NCI-H82 (cell line): ENCODE data around the gene CDH13.
A peak's percentile ranks its signal among the peaks of the same experiment; 100 is the strongest.

Experiments
- DNase-seq: peaks from one replicate; lab custom pipeline; 2025; lab: John Stamatoyannopoulos, UW

CDH13 gene

GRCh38 chr16:82953517-82953916, 326.7 kb downstream of the CDH13 start:
- DNase-seq = no peak

- no peak for DNase-seq
Observed at GRCh38 chr16:82954224-82954929, 327.6 kb downstream of the CDH13 start.

- DNase-seq = no peak
Observed at GRCh38 chr16:82955741-82956348, 329.1 kb downstream of the CDH13 start.

DNA sequence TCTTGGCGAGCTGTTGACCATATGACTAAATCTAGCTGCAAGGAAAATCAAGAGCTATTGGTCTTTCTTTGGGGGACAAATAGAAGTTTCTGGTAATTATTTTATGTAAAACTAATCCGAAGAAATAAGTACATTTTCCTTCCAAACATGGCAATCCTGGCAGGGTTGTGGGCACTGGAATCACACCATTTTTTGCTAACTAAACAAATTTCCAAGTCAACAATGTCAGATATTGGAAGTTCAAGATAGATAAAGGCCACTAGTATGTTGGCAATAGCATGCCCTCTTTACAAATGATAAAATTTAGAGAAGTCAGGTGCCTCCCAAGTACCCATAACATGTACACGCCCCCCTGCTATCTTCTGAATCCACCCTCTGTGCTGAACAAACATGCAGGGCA, 330.4 kb downstream of the CDH13 start:
- DNase-seq = no peak

GRCh38 chr16:82960918-82961317, 334.1 kb downstream of the CDH13 start:
- DNase-seq = no peak

GRCh38 chr16:82963653-82964052, 336.9 kb downstream of the CDH13 start:
- DNase-seq = peak; percentile 19

- no peak for DNase-seq
Observed at GRCh38 chr16:82965808-82966207, 339.0 kb downstream of the CDH13 start.

GRCh38 chr16:82967424-82967823, 340.7 kb downstream of the CDH13 start:
- no peak for DNase-seq

DNA sequence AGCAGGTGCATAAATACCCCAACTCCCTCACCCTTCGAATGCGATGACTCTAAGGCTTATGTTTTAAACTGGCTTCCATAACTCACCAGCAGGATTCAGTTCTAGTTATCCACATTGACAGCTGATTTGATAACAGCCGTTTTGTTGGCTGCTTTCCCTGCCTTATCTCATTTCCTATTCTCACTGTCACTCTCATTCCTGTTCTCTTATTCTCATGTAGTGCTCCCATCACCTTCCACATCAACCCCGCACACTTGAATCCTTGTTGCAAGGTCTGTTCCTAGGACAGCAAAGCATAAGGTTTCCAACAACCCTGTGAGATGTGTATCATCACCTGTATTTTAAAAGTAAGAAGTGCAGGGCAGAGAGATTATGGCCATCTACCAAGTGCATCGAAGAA, 344.4 kb downstream of the CDH13 start:
- DNase-seq = no peak

DNA sequence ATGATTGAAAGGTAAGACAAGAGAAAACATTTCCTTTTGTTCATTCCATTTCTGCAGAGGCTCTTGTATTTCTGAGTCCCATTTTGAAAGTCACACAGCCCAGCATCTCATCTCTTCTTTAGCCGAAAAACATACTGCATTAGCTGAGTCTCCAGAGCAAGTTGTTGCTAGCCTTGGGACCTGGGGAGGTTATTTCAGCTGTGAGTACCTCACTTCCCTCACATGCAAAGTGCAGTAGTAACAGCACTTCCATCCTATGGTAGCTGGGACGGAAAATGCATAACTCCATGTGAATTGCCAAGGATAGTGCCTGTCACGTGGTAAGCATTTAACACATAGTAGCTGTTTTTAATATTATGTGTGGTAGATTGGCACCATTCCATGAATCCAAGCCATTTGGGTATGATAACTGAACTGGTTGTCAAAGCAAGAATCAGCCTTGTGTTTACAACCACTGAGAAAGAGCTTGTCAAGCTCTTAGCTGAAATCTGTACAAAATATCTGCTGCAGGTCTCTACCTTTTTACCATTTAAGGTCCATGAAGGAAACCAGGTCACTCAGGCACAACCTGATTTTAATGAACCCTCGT, 345.7 kb downstream of the CDH13 start:
- DNase-seq = no peak

- DNase-seq = no peak
Observed at GRCh38 chr16:82979406-82980111, 352.8 kb downstream of the CDH13 start.

GRCh38 chr16:82980810-82981209, 354.0 kb downstream of the CDH13 start:
- no peak for DNase-seq

GRCh38 chr16:82987767-82988166, 361.0 kb downstream of the CDH13 start:
- no peak for DNase-seq

GRCh38 chr16:82990155-82990554, 363.4 kb downstream of the CDH13 start:
- DNase-seq = no peak

GRCh38 chr16:82991410-82991809, 364.6 kb downstream of the CDH13 start:
- no peak for DNase-seq

DNA sequence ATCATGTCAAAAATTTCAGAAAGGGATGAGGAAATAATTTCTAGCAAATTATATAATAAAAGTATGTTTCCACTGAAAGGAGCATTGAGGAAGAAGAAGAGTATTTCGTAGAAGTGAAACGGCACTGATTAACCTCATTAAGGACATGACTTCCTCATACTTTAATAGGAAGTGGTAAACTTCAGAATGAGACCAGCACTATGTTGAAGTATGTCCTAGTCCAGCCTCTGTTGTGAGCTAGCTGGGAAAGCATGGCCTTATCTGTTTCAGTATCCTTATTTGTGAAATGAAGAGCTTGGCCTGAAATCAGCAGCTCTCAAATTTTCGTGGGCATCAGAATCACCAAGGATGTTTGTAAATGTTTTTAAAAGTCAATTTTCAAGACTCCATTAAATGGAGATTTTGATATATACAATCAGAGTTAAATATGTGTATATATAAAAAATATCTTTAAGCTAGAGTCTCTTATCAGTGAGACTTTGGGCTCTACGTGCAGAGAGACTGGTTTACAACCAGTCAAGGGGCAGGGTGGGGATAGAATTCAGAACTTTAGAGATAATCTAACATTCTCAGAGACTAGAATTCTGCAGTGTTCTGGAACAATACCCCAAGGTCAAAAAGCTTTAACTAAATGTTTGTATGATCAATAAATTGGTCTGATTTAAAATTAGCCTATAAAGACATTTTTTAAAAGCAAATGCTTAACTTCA, 365.4 kb downstream of the CDH13 start:
- no peak for DNase-seq

DNA sequence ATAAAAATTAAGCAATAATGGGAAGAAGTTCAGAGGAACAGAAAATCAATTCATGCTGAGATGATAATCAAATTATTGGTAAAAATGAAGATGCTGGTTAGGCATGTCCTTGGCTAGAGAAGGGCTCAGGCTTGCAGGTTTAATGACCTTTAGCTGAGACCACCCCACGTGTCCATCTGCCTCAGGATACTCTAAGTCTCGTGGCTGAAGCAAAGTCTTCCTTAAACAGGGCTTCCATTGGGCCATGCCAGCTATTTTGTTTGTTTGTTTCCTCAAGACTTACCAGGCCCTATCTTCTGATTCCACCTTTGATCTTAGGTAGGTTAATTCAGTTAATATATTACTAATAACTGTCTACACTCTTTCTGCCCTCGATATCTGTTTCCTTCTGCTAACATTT, 366.0 kb downstream of the CDH13 start:
- DNase-seq = no peak

GRCh38 chr16:82993415-82993814, 366.6 kb downstream of the CDH13 start:
- no peak for DNase-seq

- DNase-seq = peak; percentile 53
Observed at GRCh38 chr16:82993926-82994325, 367.2 kb downstream of the CDH13 start.

DNA sequence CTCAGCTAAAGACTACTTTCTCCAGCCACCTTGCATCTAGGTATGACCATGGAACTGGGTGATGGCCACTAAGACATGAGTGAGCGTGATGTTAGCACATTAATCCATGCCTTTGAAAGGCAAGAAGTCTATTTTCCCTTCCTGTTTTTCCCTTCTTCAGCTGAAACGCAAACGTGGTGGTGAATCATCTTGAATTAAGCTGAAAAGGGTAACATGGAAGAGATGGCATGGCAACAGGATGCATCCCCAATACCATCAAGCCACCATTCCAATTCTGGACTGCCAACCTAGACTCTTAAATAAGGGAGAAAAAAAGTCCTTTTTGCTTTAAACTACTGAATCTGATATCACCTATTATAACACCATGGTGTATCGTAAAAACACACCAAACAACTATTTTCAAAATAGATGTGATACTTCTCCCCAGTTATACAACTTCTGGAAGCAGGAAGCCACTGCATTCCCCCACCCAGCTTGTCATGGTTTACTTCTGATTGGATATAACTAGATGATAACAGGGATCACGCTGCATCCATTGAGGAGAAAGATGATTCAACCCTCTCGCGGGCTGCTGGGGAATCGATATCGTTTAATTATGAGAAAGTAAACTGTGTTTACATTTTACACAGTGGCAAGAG, 368.6 kb downstream of the CDH13 start:
- DNase-seq = no peak

- DNase-seq = peak; percentile 48
Observed at GRCh38 chr16:82995924-82996441, 369.2 kb downstream of the CDH13 start.

DNA sequence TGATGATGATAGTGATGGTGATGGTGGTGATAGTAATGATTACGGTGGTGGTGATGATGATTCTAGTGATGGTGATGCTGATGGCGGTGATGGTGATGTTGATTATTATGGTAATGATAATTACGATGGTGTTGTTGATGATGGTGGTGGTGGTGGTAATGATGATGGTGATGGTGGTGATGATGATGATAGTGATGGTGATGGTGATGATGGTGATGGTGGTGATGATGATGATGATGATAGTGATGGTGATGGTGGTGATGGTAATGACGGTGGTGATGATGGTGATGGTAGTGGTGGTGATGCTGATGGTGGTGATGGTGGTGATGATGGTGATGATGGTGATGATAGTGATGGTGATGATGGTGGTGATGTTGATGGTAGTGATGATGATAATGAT, 370.0 kb downstream of the CDH13 start:
- no peak for DNase-seq
